Thoracic aorta (tissue), 2 donors: ENCODE measurements around the gene KCNQ2. TPM values are rescaled to one million over a fixed set of nuclear protein-coding genes. Genes with fewer than 3 reads are reported as not detected.

Experiments used
- ATAC-seq: fragments of 150-250 bp; one replicate; pipeline ENCODE4 v1.8.0; 2017; ENCODE audit warnings: low read depth; ENCODE audit not compliant: insufficient number of reproducible peaks, low FRiP score
- DNase-seq: peaks from one replicate; pipeline ENCODE4 v3.0.0-alpha.2; 2020; ENCODE audit warnings: low spot score
- H3K27ac ChIP-seq, 2 donors: fragments of 200-600 bp; sonication (generic); 1 replicate in 1 of 2; 2 replicates in 1 of 2; pipeline ENCODE4 v1.5.1; 2016; ENCODE audit warnings: mild to moderate bottlenecking in 2 of 2, moderate library complexity in 2 of 2
- H3K27me3 ChIP-seq: fragments of 200-600 bp; sonication (generic); replicated peaks from 2 replicates; pipeline ENCODE4 v1.6.0; 2016; ENCODE audit warnings: mild to moderate bottlenecking; ENCODE audit not compliant: insufficient read depth
- H3K36me3 ChIP-seq: fragments of 200-600 bp; sonication (generic); one replicate; pipeline ENCODE4 v1.5.1; 2016
- H3K4me1 ChIP-seq, 2 donors: fragments of 200-600 bp; sonication (generic); 1 replicate in 1 of 2; 2 replicates in 1 of 2; pipeline versions ENCODE4 v1.5.1 to v1.6.0; 2016; ENCODE audit warnings: low read depth in 2 of 2, mild to moderate bottlenecking in 1 of 2; ENCODE audit not compliant: control insufficient read depth in 1 of 2
- H3K4me3 ChIP-seq: fragments of 200-600 bp; sonication (generic); 2 replicates; pipeline ENCODE4 v1.5.1; 2016; ENCODE audit warnings: mild to moderate bottlenecking
- H3K9me3 ChIP-seq: fragments of 200-600 bp; sonication (generic); 2 replicates; pipeline ENCODE4 v1.5.1; 2016
- total RNA-seq, 2 donors: library from RNA; depleted of rRNA; stranded (reverse); fragments of >200 nt; gene quantifications; one replicate each; pipeline versions ENCODE4 v1.1.0 to v1.2.3, GENCODE V29; 2016
- TF ChIP-seq, protein P1 (sequence below): fragments of 200-600 bp; sonication (generic); IDR thresholded peaks from one replicate; pipeline ENCODE4 v1.5.1; 2019; ENCODE audit warnings: antibody characterized with exemption

The KCNQ2 gene
- total RNA-seq, 2 donors from 2014 or later = not detected

DNA sequence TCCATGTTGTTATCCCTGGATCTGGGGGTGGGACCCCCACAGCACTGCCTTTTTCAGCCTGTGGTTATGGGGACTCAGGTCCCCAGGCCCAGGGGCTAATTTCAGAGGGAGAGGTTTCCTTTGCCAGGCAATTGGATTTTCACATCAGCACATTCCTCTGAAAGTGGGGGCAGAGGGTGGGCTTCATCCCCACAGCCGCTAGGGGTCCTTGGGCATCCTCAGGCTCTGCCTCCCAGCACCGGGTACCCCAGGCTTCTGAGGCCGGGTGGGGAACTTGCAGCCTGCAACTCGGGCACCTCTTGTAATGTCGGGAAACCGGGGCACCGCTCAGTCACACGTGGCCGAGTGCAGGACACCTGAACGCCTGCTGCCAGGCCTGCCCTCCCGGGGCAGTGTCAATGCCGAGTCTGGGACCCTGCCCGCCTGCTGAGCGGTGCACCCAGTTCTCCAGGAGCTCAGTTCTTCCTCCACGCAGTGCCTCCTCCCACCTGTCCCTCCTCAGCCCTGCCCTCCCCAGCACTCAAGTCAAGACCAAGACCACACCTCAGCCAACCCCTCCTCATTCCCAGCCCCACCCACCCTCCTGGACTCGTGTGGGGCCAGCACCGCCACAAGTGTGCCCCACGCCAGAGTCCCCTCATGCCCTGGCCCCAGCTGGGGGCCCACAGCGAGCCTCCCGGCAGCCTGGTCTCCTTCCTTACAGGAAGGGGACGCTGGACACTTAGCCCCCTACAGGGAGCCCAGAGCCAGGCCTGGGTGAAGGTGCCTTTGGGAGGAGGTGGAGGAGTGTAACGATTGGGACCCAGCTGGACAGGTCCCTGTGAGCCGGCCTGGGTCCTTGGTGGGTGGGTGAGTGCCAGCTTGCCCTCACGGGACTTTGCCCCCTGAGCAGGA, 102.5 kb downstream of the KCNQ2 start:
- DNase-seq (no peak), ATAC-seq (no peak)
- H3K27me3 ChIP-seq = no peaks in the 10 kb centered on the region
- H3K4me1 ChIP-seq = no peaks in the 10 kb centered on the region
- H3K9me3 ChIP-seq = no peaks in the 10 kb centered on the region
- no peaks in the 10 kb centered on the region for H3K36me3 ChIP-seq
- H3K27ac ChIP-seq = no peak overlapping the region
- TF ChIP-seq, protein P1, sequence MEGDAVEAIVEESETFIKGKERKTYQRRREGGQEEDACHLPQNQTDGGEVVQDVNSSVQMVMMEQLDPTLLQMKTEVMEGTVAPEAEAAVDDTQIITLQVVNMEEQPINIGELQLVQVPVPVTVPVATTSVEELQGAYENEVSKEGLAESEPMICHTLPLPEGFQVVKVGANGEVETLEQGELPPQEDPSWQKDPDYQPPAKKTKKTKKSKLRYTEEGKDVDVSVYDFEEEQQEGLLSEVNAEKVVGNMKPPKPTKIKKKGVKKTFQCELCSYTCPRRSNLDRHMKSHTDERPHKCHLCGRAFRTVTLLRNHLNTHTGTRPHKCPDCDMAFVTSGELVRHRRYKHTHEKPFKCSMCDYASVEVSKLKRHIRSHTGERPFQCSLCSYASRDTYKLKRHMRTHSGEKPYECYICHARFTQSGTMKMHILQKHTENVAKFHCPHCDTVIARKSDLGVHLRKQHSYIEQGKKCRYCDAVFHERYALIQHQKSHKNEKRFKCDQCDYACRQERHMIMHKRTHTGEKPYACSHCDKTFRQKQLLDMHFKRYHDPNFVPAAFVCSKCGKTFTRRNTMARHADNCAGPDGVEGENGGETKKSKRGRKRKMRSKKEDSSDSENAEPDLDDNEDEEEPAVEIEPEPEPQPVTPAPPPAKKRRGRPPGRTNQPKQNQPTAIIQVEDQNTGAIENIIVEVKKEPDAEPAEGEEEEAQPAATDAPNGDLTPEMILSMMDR = no peak
- H3K4me3 ChIP-seq = no peak overlapping the region

DNA sequence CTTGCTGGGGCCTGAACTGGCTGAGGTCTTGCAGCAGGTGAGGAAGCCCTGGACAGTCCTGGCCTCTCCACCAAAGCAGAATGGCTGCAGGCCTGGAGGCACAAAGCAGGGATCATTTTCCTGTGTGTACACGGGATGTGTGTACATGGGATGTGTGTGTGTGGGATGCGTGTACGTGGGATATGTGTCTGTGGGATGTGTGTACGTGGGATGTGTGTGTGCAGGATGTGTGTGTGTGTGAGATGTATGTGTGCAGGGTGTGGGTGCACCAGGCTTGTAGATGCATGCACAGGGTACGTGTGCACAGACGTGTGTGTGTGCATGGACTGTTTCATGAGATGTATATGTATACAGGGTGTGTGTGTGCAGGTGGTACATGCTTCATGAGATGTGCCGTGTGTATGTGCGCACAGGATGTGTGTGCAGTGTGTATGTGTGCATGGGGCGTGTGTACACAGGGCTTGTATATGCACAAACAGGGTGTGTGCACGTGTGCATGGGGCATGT, 103.4 kb downstream of the KCNQ2 start:
- H3K4me3 ChIP-seq = no peak overlapping the region
- no peaks in the 10 kb centered on the region for H3K36me3 ChIP-seq
- no peak for ATAC-seq
- TF ChIP-seq, protein P1 = no peak
- no peaks in the 10 kb centered on the region for H3K4me1 ChIP-seq
- no peaks in the 10 kb centered on the region for H3K27me3 ChIP-seq
- H3K27ac ChIP-seq = no peak overlapping the region
- no peaks in the 10 kb centered on the region for H3K9me3 ChIP-seq
- DNase-seq = no peak

DNA sequence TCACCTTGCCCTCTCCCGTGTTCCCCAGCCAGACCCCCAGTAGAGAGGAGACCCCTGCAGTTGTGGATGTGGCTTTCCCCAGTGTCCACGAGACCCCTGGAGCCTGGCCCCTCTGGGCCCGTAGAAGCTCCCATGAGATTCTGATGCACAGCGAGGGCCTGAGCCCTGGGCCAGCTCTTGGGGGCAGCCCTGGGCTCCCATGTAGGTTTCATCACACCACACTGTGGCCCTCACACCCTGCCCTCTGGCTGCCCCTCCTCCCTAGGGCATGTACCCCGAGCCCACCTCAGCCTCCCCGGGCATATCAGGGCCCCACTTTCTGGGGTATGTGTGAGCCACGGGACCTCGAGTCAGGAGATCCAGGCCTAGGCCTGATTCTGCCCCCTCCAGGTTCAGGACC, 104.3 kb downstream of the KCNQ2 start:
- Histone ChIP-seq H3K27ac (no peak overlapping the region), H3K4me3 (no peak overlapping the region), H3K27me3 (no peaks in the 10 kb centered on the region), H3K9me3 (no peaks in the 10 kb centered on the region), H3K4me1 (no peaks in the 10 kb centered on the region), H3K36me3 (no peaks in the 10 kb centered on the region)
- DNase-seq (no peak), ATAC-seq (no peak)
- TF ChIP-seq, protein P1 = no peak

DNA sequence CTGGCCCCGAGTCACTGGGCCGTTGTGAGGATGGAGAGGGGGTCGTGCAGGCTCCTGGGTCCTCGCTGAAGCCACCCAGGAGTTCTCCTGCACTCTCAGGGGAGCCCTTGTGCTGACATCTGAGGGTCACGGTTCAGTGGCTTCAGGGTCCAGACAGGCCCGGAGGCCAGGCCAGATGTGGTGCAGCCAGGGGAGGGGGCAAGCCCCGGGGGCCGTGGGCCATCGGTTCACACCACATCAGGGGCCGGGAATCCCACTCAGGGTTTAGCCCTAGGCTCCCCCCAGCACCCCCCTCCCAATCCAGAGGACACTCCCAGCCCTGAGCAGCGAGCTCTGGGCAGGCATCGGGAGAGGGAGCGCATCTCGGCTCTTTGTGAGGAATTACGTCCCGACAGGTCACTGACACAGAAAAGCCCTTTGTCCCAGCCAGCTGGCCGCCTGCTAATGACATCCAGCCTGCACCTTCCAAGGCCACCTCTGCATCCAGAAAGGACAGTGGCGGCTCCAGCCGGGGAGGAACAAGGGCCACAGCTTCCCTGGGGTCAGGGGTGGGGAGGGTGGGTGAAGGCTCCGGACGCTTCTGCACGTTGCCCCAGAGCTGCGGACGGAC, 104.9 kb downstream of the KCNQ2 start:
- no peak for DNase-seq
- no peaks in the 10 kb centered on the region for H3K9me3 ChIP-seq
- no peak overlapping the region for H3K4me3 ChIP-seq
- ATAC-seq = no peak
- no peak overlapping the region for H3K27ac ChIP-seq
- H3K36me3 ChIP-seq = no peaks in the 10 kb centered on the region
- no peaks in the 10 kb centered on the region for H3K4me1 ChIP-seq
- TF ChIP-seq, protein P1 = no peak
- H3K27me3 ChIP-seq = no peaks in the 10 kb centered on the region
